GM23338 (cell line): ENCODE measurements around the gene PEPD.

Source experiments
- CREB1 ChIP-seq: fragments of 250-450 bp; sonication (Bioruptor Pico); IDR thresholded peaks from 2 replicates; pipeline ENCODE4 v1.5.0; 2020; ENCODE audit warnings: low read depth, mild to moderate bottlenecking, moderate library complexity
- CTCF ChIP-seq, 2 experiments: fragments of 200-600 bp in 1 of 2; sonication (generic) in 1 of 2; conservative IDR thresholded peaks; 2 replicates each; pipeline versions ENCODE4 v1.5.1 to v1.6.1; 2016 to 2017; ENCODE audit warnings: antibody characterized with exemption in 2 of 2, low read depth in 2 of 2, mild to moderate bottlenecking in 2 of 2, moderate library complexity in 1 of 2
- EZH2 ChIP-seq: fragments of 200-600 bp; sonication (generic); IDR thresholded peaks from one replicate; pipeline ENCODE4 v1.8.0; 2017; ENCODE audit warnings: antibody characterized with exemption, mild to moderate bottlenecking, low read depth; ENCODE audit not compliant: unreplicated experiment
- EZH2phosphoT487 ChIP-seq: fragments of 200-600 bp; sonication (generic); IDR thresholded peaks from one replicate; pipeline ENCODE4 v1.8.1; 2018; ENCODE audit warnings: antibody characterized with exemption; ENCODE audit not compliant: unreplicated experiment
- JUNB ChIP-seq: IDR thresholded peaks from one replicate; pipeline ENCODE4 v1.6.1; 2016; ENCODE audit warnings: antibody characterized with exemption; ENCODE audit not compliant: unreplicated experiment
- POLR2AphosphoS5 ChIP-seq: IDR thresholded peaks from 2 replicates; pipeline ENCODE4 v1.6.1; 2016; ENCODE audit warnings: antibody characterized with exemption, low read depth
- REST ChIP-seq: IDR thresholded peaks from one replicate; pipeline ENCODE4 v1.6.1; 2018; ENCODE audit warnings: antibody characterized with exemption; ENCODE audit not compliant: unreplicated experiment
- ZNF114 ChIP-seq: fragments of 250-450 bp; sonication (Bioruptor Pico); IDR thresholded peaks from 2 replicates; pipeline ENCODE4 v1.5.0; 2020; ENCODE audit warnings: mild to moderate bottlenecking, moderate library complexity
- ZNF331 ChIP-seq: fragments of 250-450 bp; sonication (Bioruptor Pico); IDR thresholded peaks from 2 replicates; pipeline ENCODE4 v1.5.0; 2020; ENCODE audit warnings: low read depth, mild to moderate bottlenecking, moderate library complexity

- TF ChIP-seq CTCF (conservative IDR thresholded peaks at IDR 0.05; ENCODE audit: low read depth in 2 of 2) (no peak), REST (no peak), EZH2phosphoT487 (no peak), ZNF331 (CRISPR knock-in tag) (no peak), POLR2AphosphoS5 (no peak), EZH2 (no peak), JUNB (no peak), ZNF114 (CRISPR knock-in tag) (no peak), CREB1 (CRISPR knock-in tag) (no peak)
Observed at GRCh38 chr19:33517922-33518321, 3.7 kb downstream of the PEPD start.
